GM19239 (cell line): ENCODE measurements around the gene CITED2.

Source experiments
- DNase-seq: peaks from one replicate; pipeline ENCODE4 v3.0.0; 2011; ENCODE audit warnings: low spot score; ENCODE audit not compliant: insufficient read length
- FAIRE-seq: peaks from 2 replicates; lab custom pipeline; 2011; peaks lifted over from hg19 to GRCh38; lab: Jason Lieb, UNC

Gene CITED2

DNA sequence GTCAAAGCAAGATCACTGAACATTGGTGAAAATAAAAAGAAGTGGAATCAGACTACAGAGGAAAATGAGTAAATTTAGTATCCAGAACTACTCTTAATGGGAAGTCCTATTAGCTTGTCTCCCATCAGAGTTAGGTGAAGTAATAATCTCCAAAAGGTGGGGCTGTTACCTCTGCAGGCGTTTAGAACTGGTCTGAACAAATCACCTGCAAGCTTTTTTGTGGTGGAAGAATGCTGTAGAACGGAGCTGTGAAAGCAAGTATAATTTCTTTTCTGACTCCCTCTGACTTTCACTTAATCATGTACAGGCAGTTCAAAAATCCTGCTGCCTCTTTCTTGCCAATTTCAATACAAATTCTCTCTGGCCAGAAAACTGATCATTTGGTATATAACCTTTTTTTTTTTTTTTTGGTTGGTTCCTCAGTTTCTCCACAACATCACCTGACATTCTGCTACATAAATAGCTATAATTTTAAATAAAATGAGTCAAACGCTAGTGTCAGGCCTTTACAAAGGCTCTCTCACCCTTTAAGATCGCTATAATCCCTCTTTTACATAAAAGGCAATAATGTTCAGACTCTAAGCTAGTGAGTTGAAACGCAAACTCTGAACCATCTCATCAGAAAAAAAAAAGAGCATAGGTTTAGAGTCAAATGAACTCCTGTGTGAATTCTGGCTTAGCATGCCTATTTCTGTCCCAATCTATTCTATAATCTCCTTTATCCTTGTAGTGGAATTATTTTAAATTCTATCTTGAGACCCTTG lies 38.8 kb downstream of the CITED2 start:
- FAIRE-seq (no peak), DNase-seq (no peak)

DNA sequence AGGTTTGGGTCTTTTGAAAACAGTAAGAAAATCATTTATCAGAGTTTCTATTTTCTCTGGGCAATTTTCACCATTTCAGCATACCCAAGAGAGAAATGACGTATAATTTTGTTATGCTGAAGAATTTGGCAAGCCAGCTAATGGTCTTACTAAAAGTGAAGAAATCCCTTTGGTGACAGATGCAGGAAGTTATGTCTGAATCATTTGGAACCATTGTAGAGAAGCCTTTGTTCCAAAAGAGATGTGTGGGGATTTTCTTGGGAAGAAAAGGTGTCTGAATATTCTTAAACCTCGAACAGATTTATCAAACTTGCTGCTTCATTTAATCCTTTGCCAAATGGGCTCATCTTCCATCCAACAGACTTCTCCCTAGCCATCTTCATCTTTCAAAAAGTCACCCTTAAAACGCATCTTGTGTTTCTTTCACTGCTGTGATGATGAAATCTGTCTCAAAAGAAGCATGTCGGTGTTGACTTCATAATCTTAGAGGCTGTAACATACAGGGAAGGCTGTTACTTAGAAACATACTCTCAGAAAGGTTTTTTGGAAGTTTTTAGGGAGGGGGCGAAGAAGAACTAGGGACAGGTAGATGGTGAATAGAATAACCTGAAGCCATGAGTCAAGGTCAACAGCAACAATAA lies 39.5 kb downstream of the CITED2 start:
- FAIRE-seq (peak; percentile 68), DNase-seq (no peak)

DNA sequence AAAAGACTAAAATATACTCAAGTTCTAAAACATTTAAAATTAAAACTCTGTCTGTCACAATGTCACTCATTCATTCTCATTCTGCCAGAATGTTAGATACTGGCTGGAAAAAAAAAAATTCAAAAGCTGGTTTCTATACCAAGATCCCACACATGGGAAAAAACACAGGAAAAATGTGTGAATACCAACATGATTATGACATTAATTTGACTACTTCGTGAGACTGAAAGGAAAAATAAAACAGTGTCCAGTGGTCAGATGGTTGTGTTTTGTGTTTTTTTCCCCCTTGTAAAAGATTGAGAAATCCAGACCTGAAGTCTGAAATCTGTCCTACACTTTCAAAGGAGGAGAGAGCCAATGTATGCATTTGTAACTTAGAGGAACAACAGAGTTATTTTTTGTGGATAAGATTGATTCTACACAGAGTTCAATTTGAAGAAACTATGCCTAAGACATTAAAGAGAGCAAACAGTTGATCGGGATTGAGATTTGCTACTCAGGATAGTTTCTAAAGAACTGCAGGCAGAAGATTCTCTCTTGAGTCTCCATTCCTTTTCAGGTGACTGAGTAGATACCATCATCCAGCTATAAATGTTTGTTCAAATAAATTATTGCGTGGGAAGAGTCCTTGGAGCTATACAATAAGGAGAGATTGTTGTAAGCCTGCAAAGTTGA lies 43.5 kb downstream of the CITED2 start:
- no peak for FAIRE-seq
- no peak for DNase-seq

DNA sequence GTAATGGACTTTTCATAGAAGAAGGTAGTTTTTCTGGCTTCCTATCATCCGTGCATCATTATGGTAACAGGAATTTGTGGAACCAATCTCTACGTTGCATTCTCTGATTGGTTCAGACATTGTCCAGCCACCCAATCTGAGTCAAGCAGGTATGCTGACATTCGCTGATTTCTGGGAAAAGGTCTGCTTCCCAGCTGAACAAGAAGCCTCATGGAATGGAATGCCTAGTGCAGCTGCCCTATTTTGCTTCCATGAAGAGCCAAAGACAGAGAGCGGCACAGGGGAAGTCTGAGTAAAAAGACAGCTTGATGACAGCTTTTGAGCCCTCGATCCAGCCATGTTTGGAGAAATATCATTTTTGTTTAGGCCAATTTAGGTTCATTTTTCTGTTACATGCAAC lies 44.1 kb downstream of the CITED2 start:
- no peak for FAIRE-seq
- no peak for DNase-seq

DNA sequence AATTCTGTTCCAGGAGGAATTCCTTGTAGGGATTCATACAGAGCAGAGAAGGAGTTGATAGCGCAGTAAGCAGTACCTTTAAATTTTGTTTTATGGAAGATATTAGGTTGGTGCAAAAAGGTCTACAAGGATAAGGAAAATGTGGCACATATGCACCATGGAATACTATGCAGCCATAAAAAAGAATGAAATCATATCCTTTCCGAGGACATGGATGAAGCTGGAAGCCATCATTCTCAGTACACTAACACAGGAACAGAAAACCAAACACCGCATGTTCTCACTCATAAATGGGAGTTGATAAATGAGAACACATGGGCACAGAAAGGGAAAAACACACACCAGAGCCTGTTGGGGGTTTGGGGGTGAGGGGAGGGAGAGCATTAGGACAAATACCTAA lies 45.2 kb downstream of the CITED2 start:
- FAIRE-seq: no peak
- DNase-seq: no peak

DNA sequence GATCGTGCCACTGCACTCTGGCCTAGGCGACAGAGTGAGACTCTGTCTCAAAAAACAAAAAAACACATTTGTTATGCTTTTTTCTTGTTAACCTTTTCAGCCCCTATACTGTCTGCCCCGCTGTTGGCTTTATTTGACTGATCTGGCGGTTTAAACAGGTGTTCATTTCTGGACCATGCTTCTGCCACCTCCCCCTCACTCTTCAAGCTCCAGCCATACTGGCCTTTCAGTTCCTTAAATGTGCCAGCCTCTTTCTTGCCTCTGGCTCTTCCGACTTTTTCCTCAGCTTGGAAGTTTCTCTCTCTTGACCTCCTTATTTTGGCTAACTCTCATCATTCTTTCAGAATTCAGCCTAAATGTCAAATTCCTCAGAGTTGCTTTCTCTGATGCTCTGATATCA lies 47.4 kb downstream of the CITED2 start:
- FAIRE-seq: peak; percentile 70
- DNase-seq: no peak

DNA sequence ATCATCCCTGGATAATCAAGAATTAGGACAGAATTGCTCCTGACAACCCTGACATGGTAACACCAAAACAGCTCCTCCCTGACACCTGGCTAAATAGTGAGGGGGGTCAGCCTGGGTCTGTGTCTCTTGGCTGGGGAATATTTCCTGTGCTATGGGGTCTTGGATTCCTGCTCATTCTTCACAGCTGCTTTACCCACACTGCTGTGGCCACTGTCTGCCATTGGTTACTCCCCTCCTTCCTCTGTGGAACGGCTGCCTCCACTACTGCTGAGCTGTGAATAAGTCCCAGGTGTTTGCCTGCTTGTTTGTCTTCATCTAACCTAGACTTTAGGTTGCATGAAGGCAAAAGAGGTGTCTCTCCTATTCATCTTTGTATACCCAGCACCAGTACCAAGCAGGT lies 48.8 kb downstream of the CITED2 start:
- no peak for DNase-seq
- no peak for FAIRE-seq

DNA sequence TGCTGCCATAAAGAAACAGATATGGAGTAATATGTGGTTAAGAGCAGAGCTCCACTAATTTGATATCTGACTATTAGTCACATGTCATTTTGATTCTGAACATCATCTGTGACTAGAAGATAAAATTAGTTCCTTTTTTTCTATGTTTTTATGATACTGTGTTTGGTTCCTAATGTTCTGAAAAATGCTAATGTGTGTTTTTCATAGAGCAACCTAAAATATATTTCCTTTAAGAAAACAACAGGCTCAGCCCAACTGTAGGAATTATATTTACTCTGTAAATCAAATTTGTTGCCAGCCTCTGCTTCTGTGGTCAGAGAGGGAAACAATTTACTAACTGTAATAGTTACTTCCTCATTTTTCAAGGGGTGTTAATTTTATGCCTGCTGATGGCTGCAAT lies 49.3 kb downstream of the CITED2 start:
- FAIRE-seq: no peak
- DNase-seq: no peak

DNA sequence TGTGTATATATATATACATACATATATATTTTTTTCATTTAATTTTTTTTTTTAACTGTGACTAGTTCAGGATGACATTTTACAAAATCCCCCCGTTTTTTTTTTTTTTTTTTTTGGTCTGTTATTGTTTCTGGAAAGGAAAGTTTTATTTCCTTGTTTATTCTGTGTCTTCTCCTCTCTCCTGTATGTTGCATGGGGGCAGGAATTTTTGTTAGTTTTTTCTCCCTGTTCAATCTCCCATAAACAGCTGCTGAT lies 50.2 kb downstream of the CITED2 start:
- peak; percentile 48 for FAIRE-seq
- DNase-seq: no peak

DNA sequence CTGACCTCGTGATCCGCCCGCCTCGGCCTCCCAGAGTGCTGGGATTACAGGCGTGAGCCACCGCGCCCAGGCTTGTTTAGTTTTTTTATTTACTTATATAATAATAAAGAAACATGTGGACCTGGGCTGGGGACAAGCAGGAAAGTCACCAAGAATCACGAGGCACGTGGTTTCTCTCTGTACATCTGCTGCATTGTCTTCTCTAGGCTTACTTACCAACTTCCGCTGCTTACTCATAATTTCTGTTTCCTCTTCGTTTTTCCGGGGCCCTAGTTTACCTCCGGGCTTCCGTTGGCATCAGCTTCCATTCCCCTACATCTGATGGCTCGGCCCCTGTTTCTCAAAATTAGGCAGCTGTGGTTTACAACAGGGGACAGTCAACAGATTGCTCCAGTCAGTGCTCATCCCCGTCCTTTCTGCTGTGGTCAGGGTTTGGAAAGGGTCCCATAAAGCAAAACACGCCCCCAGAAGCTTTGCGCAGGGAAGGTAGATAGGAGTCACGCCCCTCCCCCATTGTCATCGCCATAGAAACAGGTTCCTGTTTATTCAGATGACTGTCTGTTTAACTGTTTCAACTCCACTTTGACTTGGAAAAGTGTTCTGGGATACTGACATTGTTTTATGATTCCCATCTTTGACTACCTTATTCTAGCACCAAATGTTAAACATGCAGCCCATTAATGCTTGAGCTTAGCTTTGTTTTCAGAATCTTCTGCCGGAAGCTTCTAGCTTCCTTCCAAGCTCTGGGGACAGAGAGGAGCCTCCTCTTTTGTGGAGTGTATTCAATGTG lies 50.7 kb downstream of the CITED2 start:
- DNase-seq (peak; percentile 28), FAIRE-seq (peak; percentile 94)
